Measurements from ENCODE around the gene TYK2.

TYK2 gene

GRCh38 chr19:10362259-10362658 lies 18.1 kb downstream of the TYK2 start:
- TF ChIP-seq CTCF (IDR thresholded peaks at IDR 0.05; ENCODE audit: control insufficient read depth, insufficient read depth, low read depth, low read length, missing control alignments) = no peak
- no peak for DNase-seq (ENCODE audit: low read depth)
- no peak overlapping the region for H3K4me3 ChIP-seq (ENCODE audit: control insufficient read depth, low read depth, low read length)

GRCh38 chr19:10361569-10362011 lies 18.8 kb downstream of the TYK2 start:
- no peak overlapping the region for H3K4me3 ChIP-seq (ENCODE audit: control insufficient read depth, low read depth, low read length)
- no peak for TF ChIP-seq CTCF (IDR thresholded peaks at IDR 0.05; ENCODE audit: control insufficient read depth, insufficient read depth, low read depth, low read length, missing control alignments)
- DNase-seq (ENCODE audit: low read depth) = no peak

GRCh38 chr19:10356431-10356830 lies 23.9 kb downstream of the TYK2 start:
- no peak for TF ChIP-seq CTCF (IDR thresholded peaks at IDR 0.05; ENCODE audit: control insufficient read depth, insufficient read depth, low read depth, low read length, missing control alignments)
- H3K4me3 ChIP-seq (ENCODE audit: control insufficient read depth, low read depth, low read length) = no peak overlapping the region

GRCh38 chr19:10353793-10354391 lies 26.5 kb downstream of the TYK2 start:
- no peak for TF ChIP-seq CTCF (IDR thresholded peaks at IDR 0.05; ENCODE audit: control insufficient read depth, insufficient read depth, low read depth, low read length, missing control alignments)

More at GRCh38 chr19:10356431-10356830, 23.9 kb downstream of the TYK2 start:
- no peak for DNase-seq (ENCODE audit: low read depth)

GRCh38 chr19:10352764-10353671 lies 27.4 kb downstream of the TYK2 start:
- DNase-seq (ENCODE audit: low read depth) = no peak
- H3K4me3 ChIP-seq (ENCODE audit: control insufficient read depth, low read depth, low read length) = no peak overlapping the region
- no peak for TF ChIP-seq CTCF (IDR thresholded peaks at IDR 0.05; ENCODE audit: control insufficient read depth, insufficient read depth, low read depth, low read length, missing control alignments)

More at GRCh38 chr19:10353793-10354391, 26.5 kb downstream of the TYK2 start:
- H3K4me3 ChIP-seq (ENCODE audit: control insufficient read depth, low read depth, low read length) = no peak overlapping the region
- no peak for DNase-seq (ENCODE audit: low read depth)

GRCh38 chr19:10346509-10346908 lies 33.9 kb downstream of the TYK2 start:
- TF ChIP-seq CTCF (IDR thresholded peaks at IDR 0.05; ENCODE audit: control insufficient read depth, insufficient read depth, low read depth, low read length, missing control alignments) = no peak
- no peak overlapping the region for H3K4me3 ChIP-seq (ENCODE audit: control insufficient read depth, low read depth, low read length)
- no peak for DNase-seq (ENCODE audit: low read depth)
